Suprapubic skin (tissue), 4 donors: ENCODE data around the gene COG8. TPM values are rescaled to one million over a fixed set of nuclear protein-coding genes. Genes with fewer than 3 reads are reported as not detected.
"Not testable (repeated sequence)": the region's sequence is repeated elsewhere in the genome, so short reads cannot be mapped to it uniquely, and the experiment has no call there.

Source experiments
- DNase-seq, 2 donors: peaks; one replicate each; pipeline ENCODE4 v3.0.0-alpha.2; 2019; ENCODE audit warnings: low spot score in 2 of 2
- H3K27ac ChIP-seq: fragments of 200-600 bp; sonication (generic); one replicate; pipeline ENCODE4 v1.5.1; 2019
- H3K27me3 ChIP-seq: fragments of 200-600 bp; sonication (generic); one replicate; pipeline ENCODE4 v1.5.1; 2019
- H3K36me3 ChIP-seq: fragments of 200-600 bp; sonication (generic); one replicate; pipeline ENCODE4 v1.5.1; 2019
- H3K4me1 ChIP-seq: fragments of 200-600 bp; sonication (generic); one replicate; pipeline ENCODE4 v1.5.1; 2019
- H3K4me3 ChIP-seq: fragments of 200-600 bp; sonication (generic); one replicate; pipeline ENCODE4 v1.5.1; 2019; ENCODE audit warnings: mild to moderate bottlenecking
- H3K9me3 ChIP-seq: fragments of 200-600 bp; sonication (generic); one replicate; pipeline ENCODE4 v1.5.1; 2019
- EP300 ChIP-seq: sonication (generic); formaldehyde crosslinking; IDR thresholded peaks from one replicate; pipeline ENCODE4 v1.6.1; 2017; ENCODE audit warnings: antibody characterized with exemption
- POLR2A ChIP-seq, 2 donors: fragments of 450-650 bp; IDR thresholded peaks; one replicate each; pipeline ENCODE4 v1.6.1; 2017; ENCODE audit warnings: antibody characterized with exemption in 2 of 2, mild to moderate bottlenecking in 2 of 2, moderate library complexity in 2 of 2
- POLR2AphosphoS5 ChIP-seq, 3 donors: sonication (generic); formaldehyde crosslinking; IDR thresholded peaks; one replicate each; pipeline ENCODE4 v1.6.1; 2017; ENCODE audit warnings: antibody characterized with exemption in 3 of 3
- WGBS: methylation state at CpG from one replicate; pipeline ENCODE4 v1.1.5; 2018; 5-methylcytosine and 5-hydroxymethylcytosine counted together
- total RNA-seq, 4 donors: library from RNA; depleted of rRNA; stranded (reverse); fragments of >200 nt; gene quantifications; one replicate each; pipeline ENCODE4 v1.1.0, GENCODE V29; 2016
- TF ChIP-seq, protein P1 (sequence below), 2 donors: fragments of 200-600 bp in 1 of 2; fragments of 450-650 bp in 1 of 2; sonication (generic) in 1 of 2; IDR thresholded peaks; one replicate each; pipeline ENCODE4 v1.5.1; 2016 to 2019; ENCODE audit warnings: antibody characterized with exemption in 2 of 2, mild to moderate bottlenecking in 1 of 2, moderate library complexity in 1 of 2

The COG8 gene
- total RNA-seq, 4 donors from 2014 or later = 45.3 to 70.4 (median 57.0) TPM

DNA sequence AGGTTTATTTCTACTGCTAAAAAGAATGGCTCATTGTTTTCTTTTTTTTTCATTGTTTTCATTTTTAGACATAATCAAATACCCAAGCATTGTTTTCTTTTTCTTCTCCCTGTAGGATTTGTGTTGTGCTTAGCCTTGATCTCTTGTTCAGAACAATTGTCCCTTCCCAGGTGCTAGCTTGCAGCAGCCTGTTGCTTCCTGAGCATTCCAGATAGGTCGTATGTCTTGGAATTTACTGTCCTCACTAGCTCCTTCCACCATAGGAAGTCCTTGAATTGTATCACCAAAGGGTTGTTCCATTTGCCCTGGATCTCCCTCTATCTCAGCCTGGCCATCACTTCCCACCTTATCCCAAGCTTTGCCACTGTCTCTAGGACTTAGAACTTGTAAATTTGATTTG is 38.2 kb downstream of the COG8 start:
- Histone ChIP-seq H3K4me1 (no peaks in the 10 kb centered on the region), H3K36me3 (peaks cover 43% of the 10 kb centered on the region), H3K27ac (no peak overlapping the region), H3K9me3 (no peaks in the 10 kb centered on the region), H3K4me3 (no peak overlapping the region), H3K27me3 (no peaks in the 10 kb centered on the region)
- TF ChIP-seq POLR2AphosphoS5 (IDR thresholded peaks at IDR 0.05) (no peak), POLR2A (IDR thresholded peaks at IDR 0.05) (no peak), EP300 (no peak)
- TF ChIP-seq, protein P1, sequence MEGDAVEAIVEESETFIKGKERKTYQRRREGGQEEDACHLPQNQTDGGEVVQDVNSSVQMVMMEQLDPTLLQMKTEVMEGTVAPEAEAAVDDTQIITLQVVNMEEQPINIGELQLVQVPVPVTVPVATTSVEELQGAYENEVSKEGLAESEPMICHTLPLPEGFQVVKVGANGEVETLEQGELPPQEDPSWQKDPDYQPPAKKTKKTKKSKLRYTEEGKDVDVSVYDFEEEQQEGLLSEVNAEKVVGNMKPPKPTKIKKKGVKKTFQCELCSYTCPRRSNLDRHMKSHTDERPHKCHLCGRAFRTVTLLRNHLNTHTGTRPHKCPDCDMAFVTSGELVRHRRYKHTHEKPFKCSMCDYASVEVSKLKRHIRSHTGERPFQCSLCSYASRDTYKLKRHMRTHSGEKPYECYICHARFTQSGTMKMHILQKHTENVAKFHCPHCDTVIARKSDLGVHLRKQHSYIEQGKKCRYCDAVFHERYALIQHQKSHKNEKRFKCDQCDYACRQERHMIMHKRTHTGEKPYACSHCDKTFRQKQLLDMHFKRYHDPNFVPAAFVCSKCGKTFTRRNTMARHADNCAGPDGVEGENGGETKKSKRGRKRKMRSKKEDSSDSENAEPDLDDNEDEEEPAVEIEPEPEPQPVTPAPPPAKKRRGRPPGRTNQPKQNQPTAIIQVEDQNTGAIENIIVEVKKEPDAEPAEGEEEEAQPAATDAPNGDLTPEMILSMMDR (IDR thresholded peaks at IDR 0.05) = no peak
- 48% methylated on average over 1 of the region's 1 CpG for WGBS
- DNase-seq = no peak

- TF ChIP-seq POLR2AphosphoS5 (IDR thresholded peaks at IDR 0.05) = no peak
- H3K36me3 ChIP-seq = peaks cover 29% of the 10 kb centered on the region
- H3K4me1 ChIP-seq = no peaks in the 10 kb centered on the region
- WGBS = 98% methylated on average over 4 of the region's 4 CpGs
- no peak overlapping the region for H3K27ac ChIP-seq
- DNase-seq = no peak
- H3K9me3 ChIP-seq = no peaks in the 10 kb centered on the region
- no peaks in the 10 kb centered on the region for H3K27me3 ChIP-seq
- H3K4me3 ChIP-seq = no peak overlapping the region
These were observed 41.1 kb downstream of the COG8 start for GRCh38 chr16:69298261-69298660.

- WGBS = 95% methylated on average over 7 of the region's 7 CpGs
- DNase-seq, H3K4me1 ChIP-seq, H3K27me3 ChIP-seq, H3K4me3 ChIP-seq, H3K9me3 ChIP-seq, H3K27ac ChIP-seq: not testable (repeated sequence)
- H3K36me3 ChIP-seq = peaks cover 27% of the 10 kb centered on the region
These were observed 42.6 kb downstream of the COG8 start for GRCh38 chr16:69296771-69297170.

DNA sequence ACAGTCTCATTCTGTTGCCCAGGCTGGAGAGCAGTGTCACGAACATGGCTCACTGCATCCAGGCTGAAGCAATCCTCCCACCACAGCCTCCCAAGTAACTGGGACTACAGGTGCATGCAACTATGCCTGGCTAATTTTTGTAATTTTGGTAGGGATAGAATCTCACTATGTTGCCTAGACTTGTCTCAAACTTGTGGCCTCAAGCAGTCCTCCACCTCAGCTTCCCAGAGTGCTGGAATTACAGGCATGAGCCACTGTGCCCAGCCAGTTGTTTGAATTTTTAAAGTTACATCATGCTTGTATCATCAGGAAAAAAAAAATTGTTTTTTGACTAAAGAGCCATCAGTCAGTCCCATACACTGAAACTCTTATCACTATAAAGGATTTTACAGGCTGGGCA is 45.3 kb downstream of the COG8 start:
- DNase-seq = no peak
- Histone ChIP-seq H3K27me3 (no peaks in the 10 kb centered on the region), H3K9me3 (no peaks in the 10 kb centered on the region), H3K4me1 (no peaks in the 10 kb centered on the region), H3K4me3 (no peak overlapping the region), H3K27ac (no peak overlapping the region), H3K36me3 (peaks cover 3% of the 10 kb centered on the region)
- 61% methylated on average over 1 of the region's 1 CpG for WGBS
- TF ChIP-seq POLR2A (IDR thresholded peaks at IDR 0.05) (no peak), EP300 (no peak), POLR2AphosphoS5 (IDR thresholded peaks at IDR 0.05) (no peak)
- TF ChIP-seq, protein P1 (IDR thresholded peaks at IDR 0.05) = no peak

- Histone ChIP-seq H3K27me3 (no peaks in the 10 kb centered on the region), H3K4me3 (no peak overlapping the region), H3K9me3 (no peaks in the 10 kb centered on the region), H3K36me3 (peaks cover 3% of the 10 kb centered on the region), H3K27ac (no peak overlapping the region), H3K4me1 (no peaks in the 10 kb centered on the region)
- TF ChIP-seq EP300 = no peak
- TF ChIP-seq POLR2AphosphoS5 (IDR thresholded peaks at IDR 0.05) = no peak
- TF ChIP-seq, protein P1 (IDR thresholded peaks at IDR 0.05) = no peak
- TF ChIP-seq POLR2A (IDR thresholded peaks at IDR 0.05) = no peak
- no peak for DNase-seq
- 59% methylated on average over 3 of the region's 3 CpGs for WGBS
These were observed 46.0 kb downstream of the COG8 start for GRCh38 chr16:69293401-69293800.

DNA sequence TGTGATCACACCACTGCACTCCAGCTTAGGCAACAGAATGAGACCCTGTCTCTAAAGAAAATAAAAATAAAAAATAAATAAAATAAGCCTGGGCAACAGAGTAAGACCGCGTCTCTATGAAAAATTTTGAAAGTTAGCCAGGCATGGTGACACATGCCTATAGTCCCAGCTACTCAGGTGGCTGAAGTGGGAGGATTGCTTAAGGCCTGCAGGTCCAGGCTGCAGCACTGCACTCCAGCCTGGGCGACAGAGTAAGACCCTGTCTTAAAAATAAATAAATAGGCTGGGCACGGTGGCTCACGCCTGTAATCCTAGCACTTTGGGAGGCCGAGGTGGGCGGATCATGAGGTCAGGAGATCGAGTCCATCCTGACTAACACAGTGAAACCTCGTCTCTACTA is 47.7 kb downstream of the COG8 start:
- H3K27me3 ChIP-seq, H3K27ac ChIP-seq: not testable (repeated sequence)

GRCh38 chr16:69286941-69287713 is 52.2 kb downstream of the COG8 start:
- H3K27ac ChIP-seq = no peak overlapping the region
- H3K36me3 ChIP-seq = peaks cover 22% of the 10 kb centered on the region

More for the DNA sequence above, 47.7 kb downstream of the COG8 start:
- H3K9me3 ChIP-seq, H3K36me3 ChIP-seq, H3K4me1 ChIP-seq, DNase-seq, H3K4me3 ChIP-seq: not testable (repeated sequence)
- 92% methylated on average over 9 of the region's 9 CpGs for WGBS

More at GRCh38 chr16:69286941-69287713, 52.2 kb downstream of the COG8 start:
- 60% methylated on average over 13 of the region's 13 CpGs for WGBS
- peaks cover 5% of the 10 kb centered on the region for H3K4me1 ChIP-seq
- DNase-seq = no peak
- H3K4me3 ChIP-seq = no peak overlapping the region
- no peaks in the 10 kb centered on the region for H3K9me3 ChIP-seq
- no peaks in the 10 kb centered on the region for H3K27me3 ChIP-seq
- TF ChIP-seq POLR2AphosphoS5 (IDR thresholded peaks at IDR 0.05) = no peak
- TF ChIP-seq, protein P1 (IDR thresholded peaks at IDR 0.05) = peak; percentile 36 to 42
- TF ChIP-seq POLR2A (IDR thresholded peaks at IDR 0.05) = no peak
